Naive B cell (primary cell): ENCODE data around the gene MORN1. TPM values are rescaled to one million over a fixed set of nuclear protein-coding genes. Genes with fewer than 3 reads are reported as not detected.

Experiments
- ATAC-seq, 2 donors: fragments of 150-1000 bp; cut with Tn5 transposase; 2 replicates each; pipeline ENCODE4 v1.10.0; 2021; ENCODE audit warnings: low read depth in 2 of 2, mild to moderate bottlenecking in 2 of 2, moderate library complexity in 2 of 2
- DNase-seq: peaks from one replicate; pipeline ENCODE4 v3.0.0; 2022
- H3K27ac Mint-ChIP-seq, 6 donors: one replicate each; pipeline ENCODE4 v1.8.0; 2020 to 2022; ENCODE audit warnings: mild to moderate bottlenecking in 6 of 6, mixed read lengths in 6 of 6, moderate library complexity in 5 of 6, inconsistent platforms in 2 of 6
- H3K27me3 Mint-ChIP-seq, 3 donors: one replicate each; pipeline ENCODE4 v1.8.0; 2021 to 2022; ENCODE audit warnings: mixed read lengths in 3 of 3, mild to moderate bottlenecking in 1 of 3
- H3K36me3 Mint-ChIP-seq, 2 donors: one replicate each; pipeline ENCODE4 v1.8.0; 2020 to 2022; ENCODE audit warnings: mixed read lengths in 2 of 2, inconsistent platforms in 1 of 2, mild to moderate bottlenecking in 1 of 2
- H3K4me1 Mint-ChIP-seq, 3 donors: one replicate each; pipeline ENCODE4 v1.8.0; 2020 to 2022; ENCODE audit warnings: mixed read lengths in 3 of 3, inconsistent platforms in 1 of 3, mild to moderate bottlenecking in 1 of 3, moderate library complexity in 1 of 3
- H3K4me3 Mint-ChIP-seq, 8 donors: one replicate each; pipeline ENCODE4 v1.8.0; 2020 to 2022; ENCODE audit warnings: mild to moderate bottlenecking in 8 of 8, mixed read lengths in 8 of 8, moderate library complexity in 8 of 8, inconsistent platforms in 2 of 8
- H3K9me3 Mint-ChIP-seq, 7 donors: one replicate each; pipeline ENCODE4 v1.8.0; 2020 to 2022; ENCODE audit warnings: mixed read lengths in 7 of 7, mild to moderate bottlenecking in 5 of 7, inconsistent platforms in 2 of 7, moderate library complexity in 1 of 7
- polyA plus RNA-seq, 6 donors: library from polyadenylated mRNA; unstranded; fragments of 300-500 nt; fragmentation: Illumina TruSeq; gene quantifications; one replicate each; pipeline ENCODE4 v1.2.3, GENCODE V29; 2021; ENCODE audit warnings: low read depth in 6 of 6

The MORN1 gene
- polyA plus RNA-seq, 6 donors from 2014 or later: 0.29 to 7.1 (median 6.1) TPM

DNA sequence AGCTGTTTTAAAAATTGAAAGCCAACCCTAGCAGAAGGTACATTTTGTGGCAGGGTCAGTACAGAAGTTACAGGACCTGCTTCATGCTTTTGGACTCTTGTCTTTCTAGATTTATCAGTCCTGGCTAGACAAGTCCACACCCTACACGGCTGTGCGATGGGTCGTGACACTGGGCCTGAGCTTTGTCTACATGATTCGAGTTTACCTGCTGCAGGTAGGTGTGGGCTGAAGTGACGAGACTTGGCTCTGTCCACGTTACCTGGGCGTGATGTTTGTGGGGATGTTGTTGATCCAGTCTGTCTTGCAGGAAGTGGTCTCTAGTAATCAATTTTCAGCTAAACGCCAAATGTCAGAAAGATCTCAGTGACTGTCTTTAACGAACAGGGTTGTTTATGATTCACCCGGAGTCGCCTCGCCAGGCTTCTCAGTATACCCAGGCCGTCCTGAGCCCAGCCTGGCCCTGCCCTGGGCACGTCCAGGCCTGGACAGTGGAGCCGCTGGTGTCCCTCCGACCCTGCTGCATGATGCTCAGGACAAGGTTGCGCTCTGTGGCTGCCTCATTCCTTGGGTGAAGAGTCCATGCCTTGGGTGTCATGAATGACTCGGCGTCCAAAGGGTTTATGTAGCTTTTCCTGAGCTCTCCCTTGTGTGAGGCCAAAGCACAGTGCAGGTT is 5.8 kb upstream of the MORN1 start:
- DNase-seq (no peak), ATAC-seq (no peak)
- Mint-ChIP-seq H3K4me3 (peak overlapping the region in 1 of 8 donors; percentile 10), H3K9me3 (no peaks in the 10 kb centered on the region), H3K27ac (peak overlapping the region in 2 of 6 donors; percentile 59 to 72), H3K27me3 (no peaks in the 10 kb centered on the region), H3K4me1 (peaks cover 36 to 45% (median 44%) of the 10 kb centered on the region in 3 donors), H3K36me3 (peaks cover 7 to 10% of the 10 kb centered on the region in 2 donors)

DNA sequence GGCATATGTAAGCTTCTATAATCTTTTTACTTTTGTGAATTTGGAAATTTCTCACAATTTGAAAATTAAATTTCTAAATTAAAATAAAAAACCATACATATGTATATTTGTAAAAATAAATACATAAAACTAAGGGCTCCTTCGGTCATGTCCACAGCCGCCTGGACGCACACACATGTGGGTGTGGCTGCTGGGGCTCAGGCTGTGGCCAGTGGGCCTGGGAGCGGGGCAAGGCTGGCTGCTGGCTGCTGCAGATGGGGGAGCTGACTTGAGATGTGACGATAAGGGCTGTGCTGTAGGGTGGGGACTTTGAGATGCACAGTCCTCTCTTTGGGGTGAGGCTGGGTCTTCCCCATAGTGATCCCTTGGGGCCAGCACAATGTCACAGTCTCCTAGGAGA is 5.1 kb upstream of the MORN1 start:
- DNase-seq (no peak), ATAC-seq (no peak)
- no peaks in the 10 kb centered on the region for H3K9me3 Mint-ChIP-seq
- H3K4me1 Mint-ChIP-seq: peaks cover 31 to 43% (median 38%) of the 10 kb centered on the region in 3 donors
- H3K4me3 Mint-ChIP-seq: peak overlapping the region in 1 of 8 donors; percentile 7
- H3K27ac Mint-ChIP-seq: peak overlapping the region in 3 of 6 donors; percentile 9 to 81 (median 72)
- H3K36me3 Mint-ChIP-seq: peaks cover 7 to 10% of the 10 kb centered on the region in 2 donors
- no peaks in the 10 kb centered on the region for H3K27me3 Mint-ChIP-seq

DNA sequence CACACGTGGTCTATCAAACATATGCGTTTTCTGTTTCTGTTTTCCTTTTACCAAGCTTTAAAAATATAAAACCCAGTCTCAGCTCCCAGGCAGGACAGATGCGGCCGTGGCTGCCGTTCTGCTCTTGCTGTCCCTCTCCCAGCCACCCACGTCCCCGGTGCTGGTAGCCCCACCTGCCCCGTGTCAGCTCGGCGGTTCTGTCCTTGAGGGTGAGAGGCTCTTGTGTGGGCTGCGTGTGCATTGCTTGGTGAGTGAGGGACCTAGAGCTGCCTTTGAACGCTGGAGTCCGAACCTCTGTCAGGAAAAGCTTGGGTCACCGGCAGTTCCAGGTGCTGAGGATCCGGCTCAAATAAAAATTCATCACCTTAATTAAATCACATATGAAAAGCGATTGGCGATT is 4.7 kb upstream of the MORN1 start:
- H3K27ac Mint-ChIP-seq: no peak overlapping the region
- peaks cover 7 to 10% of the 10 kb centered on the region in 2 donors for H3K36me3 Mint-ChIP-seq
- DNase-seq: no peak
- peaks cover 30 to 41% (median 36%) of the 10 kb centered on the region in 3 donors for H3K4me1 Mint-ChIP-seq
- H3K27me3 Mint-ChIP-seq: no peaks in the 10 kb centered on the region
- peak overlapping the region in 1 of 8 donors; percentile 64 for H3K4me3 Mint-ChIP-seq
- H3K9me3 Mint-ChIP-seq: no peaks in the 10 kb centered on the region
- ATAC-seq: no peak

DNA sequence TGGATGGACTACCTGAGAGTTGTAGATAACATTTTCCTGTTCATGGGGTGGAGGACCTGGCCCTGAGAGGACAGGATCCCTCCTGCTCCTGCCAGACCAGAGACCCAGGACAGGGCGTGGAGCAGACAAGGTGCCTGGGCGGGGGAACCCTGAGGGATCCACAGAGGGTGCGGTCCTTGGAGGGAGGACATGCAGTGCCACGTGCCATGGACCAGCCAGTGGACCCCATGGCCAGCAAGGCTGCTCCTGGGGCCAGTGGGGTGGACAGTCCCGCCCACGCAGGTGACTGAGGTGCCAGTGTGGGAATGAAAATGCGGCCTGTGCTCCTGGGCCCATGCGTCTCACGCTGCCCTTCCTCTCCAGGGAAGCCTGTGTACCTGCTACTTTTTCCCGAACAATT is 3.9 kb upstream of the MORN1 start:
- DNase-seq (no peak), ATAC-seq (no peak)
- H3K27ac Mint-ChIP-seq: peak overlapping the region in 4 of 6 donors; percentile 24 to 79 (median 68)
- H3K9me3 Mint-ChIP-seq: no peaks in the 10 kb centered on the region
- H3K4me3 Mint-ChIP-seq: peak overlapping the region in 2 of 8 donors; percentile 54 to 64
- H3K36me3 Mint-ChIP-seq: peaks cover 7 to 10% of the 10 kb centered on the region in 2 donors
- no peaks in the 10 kb centered on the region for H3K27me3 Mint-ChIP-seq
- H3K4me1 Mint-ChIP-seq: peaks cover 28 to 45% (median 41%) of the 10 kb centered on the region in 3 donors

DNA sequence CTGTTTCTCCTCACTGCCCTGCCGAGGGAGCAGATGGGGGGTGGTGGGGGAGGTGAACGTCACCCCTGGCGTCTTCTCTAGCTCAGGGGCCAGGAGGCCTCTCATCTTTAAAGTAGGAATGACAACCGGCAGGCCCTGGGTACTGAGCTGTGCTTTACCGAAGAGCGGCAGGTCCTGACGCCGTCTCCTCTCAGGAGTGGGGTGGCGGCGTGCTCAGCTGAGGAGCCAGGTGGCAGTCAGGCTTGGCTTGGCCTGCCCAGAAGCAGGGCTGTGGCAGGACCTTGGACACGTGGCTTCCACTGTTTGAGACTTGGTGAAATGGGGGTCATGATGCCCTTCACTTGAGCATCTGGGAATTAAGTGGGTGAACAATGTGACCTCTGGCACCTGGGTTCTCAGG is 3.4 kb upstream of the MORN1 start:
- DNase-seq (no peak), ATAC-seq (no peak)
- H3K9me3 Mint-ChIP-seq: no peaks in the 10 kb centered on the region
- H3K27me3 Mint-ChIP-seq: no peaks in the 10 kb centered on the region
- peaks cover 33 to 49% (median 46%) of the 10 kb centered on the region in 3 donors for H3K4me1 Mint-ChIP-seq
- peak overlapping the region in 3 of 8 donors; percentile 16 to 91 (median 54) for H3K4me3 Mint-ChIP-seq
- peak overlapping the region in 4 of 6 donors; percentile 24 to 79 (median 68) for H3K27ac Mint-ChIP-seq
- peaks cover 7 to 10% of the 10 kb centered on the region in 2 donors for H3K36me3 Mint-ChIP-seq

DNA sequence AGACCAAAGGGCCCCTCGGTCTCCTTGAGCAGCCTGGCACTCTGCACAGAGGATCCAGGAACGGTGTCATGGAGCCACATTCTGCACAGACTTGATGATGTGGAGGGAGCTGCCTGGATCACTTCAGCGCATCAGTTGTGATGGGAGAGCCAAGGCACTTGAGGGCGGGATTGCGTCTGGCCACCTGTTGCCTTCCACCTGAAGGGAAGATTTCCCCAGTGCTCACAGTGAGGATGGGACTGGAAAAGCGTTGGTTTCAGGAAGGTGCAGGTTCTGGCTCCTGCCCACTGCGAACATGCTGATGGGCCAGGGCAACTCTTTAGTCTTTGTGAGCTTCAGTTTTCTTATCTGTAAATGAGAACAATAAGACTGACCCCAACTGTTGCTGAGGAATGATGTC is 2.9 kb upstream of the MORN1 start:
- H3K4me3 Mint-ChIP-seq: peak overlapping the region in 3 of 8 donors; percentile 49 to 91 (median 69)
- peaks cover 33 to 48% (median 42%) of the 10 kb centered on the region in 3 donors for H3K4me1 Mint-ChIP-seq
- no peaks in the 10 kb centered on the region for H3K27me3 Mint-ChIP-seq
- ATAC-seq: no peak
- no peaks in the 10 kb centered on the region for H3K9me3 Mint-ChIP-seq
- DNase-seq: no peak
- peaks cover 4 to 6% of the 10 kb centered on the region in 2 donors for H3K36me3 Mint-ChIP-seq
- peak overlapping the region in 3 of 6 donors; percentile 63 to 91 (median 69) for H3K27ac Mint-ChIP-seq

DNA sequence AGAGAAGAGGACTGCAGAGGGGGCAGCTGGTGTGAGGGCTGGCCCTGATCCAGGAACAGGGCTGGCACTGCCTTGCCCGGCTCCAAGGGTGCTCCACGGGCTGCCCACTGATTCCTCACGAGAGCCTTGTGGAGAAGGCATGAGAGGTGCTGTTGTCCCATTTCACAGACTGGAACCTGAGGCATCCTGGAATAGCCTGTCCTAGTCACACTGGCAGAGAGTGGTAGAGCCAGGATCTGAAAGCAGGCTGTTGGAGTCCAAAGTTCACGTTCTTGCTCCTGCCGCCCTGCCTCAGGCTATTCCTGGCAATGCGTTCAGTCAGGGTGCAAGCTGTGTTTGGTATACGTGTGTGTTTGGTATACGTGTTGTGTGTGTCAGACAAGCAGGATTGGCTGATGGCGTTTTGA is 2.1 kb upstream of the MORN1 start:
- H3K27me3 Mint-ChIP-seq: no peaks in the 10 kb centered on the region
- peak overlapping the region in 6 of 8 donors; percentile 87 to 94 (median 88) for H3K4me3 Mint-ChIP-seq
- peak overlapping the region; percentile 44 to 88 (median 60) for H3K27ac Mint-ChIP-seq
- peaks cover 0 to 4% of the 10 kb centered on the region in 2 donors for H3K36me3 Mint-ChIP-seq
- peaks cover 33 to 45% (median 40%) of the 10 kb centered on the region in 3 donors for H3K4me1 Mint-ChIP-seq
- H3K9me3 Mint-ChIP-seq: no peaks in the 10 kb centered on the region
- ATAC-seq: no peak
- DNase-seq: no peak

DNA sequence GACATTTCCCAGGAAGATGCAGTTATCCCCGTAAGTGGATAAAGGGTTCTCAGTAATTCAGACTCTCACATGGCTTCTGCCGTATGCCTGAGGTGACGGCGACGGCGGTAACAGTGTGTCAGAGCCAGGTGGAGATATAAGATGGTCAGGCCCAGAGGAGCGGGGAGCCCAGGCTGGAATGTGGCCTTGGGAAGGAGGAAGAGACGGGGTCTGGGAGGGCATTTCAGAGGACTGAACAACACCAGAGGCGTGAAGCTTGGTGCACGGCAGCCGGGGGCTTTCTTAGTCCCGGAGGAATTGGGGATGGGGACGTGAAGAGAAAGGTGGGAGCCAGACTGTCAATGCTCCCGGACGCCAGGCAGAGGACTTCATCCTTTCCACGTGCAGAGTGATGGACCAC is 1.3 kb upstream of the MORN1 start:
- DNase-seq (no peak), ATAC-seq (no peak)
- H3K4me1 Mint-ChIP-seq: peaks cover 33 to 45% (median 40%) of the 10 kb centered on the region in 3 donors
- peak overlapping the region in 5 of 6 donors; percentile 24 to 91 (median 83) for H3K27ac Mint-ChIP-seq
- no peaks in the 10 kb centered on the region for H3K9me3 Mint-ChIP-seq
- peak overlapping the region; percentile 73 to 94 (median 88) for H3K4me3 Mint-ChIP-seq
- no peaks in the 10 kb centered on the region for H3K27me3 Mint-ChIP-seq
- H3K36me3 Mint-ChIP-seq: peaks cover 0 to 4% of the 10 kb centered on the region in 2 donors

DNA sequence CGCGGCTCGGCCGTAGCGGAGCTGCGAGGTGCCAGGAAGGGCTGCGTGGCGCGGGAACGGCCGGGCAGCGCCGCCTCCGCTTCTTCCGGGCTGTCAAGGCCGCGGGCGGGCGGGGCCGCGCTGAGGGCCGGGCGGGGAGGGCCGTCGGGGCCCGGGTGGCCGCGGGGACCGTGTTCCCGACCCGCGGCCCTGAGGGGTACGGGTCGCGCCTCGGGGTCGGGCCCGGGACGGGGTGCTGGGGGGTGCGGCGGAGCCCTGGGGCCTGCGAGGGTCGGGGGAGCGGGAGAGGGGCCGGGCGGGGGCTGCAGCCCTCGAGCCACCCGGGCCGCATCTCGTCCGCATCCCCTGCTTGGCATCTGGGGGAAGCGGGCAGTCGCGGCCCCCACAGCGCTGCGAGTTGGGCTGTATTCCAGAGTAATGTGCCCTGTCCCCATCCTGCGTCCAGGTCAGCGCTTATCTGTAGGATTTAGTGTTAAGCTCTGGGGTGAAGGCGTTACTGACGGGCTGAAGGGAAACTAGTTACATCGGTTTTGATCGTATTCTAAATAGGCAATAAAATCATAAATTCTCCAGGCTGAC is 666 bp upstream of the MORN1 start:
- H3K27ac Mint-ChIP-seq: peak overlapping the region in 4 of 6 donors; percentile 69 to 91 (median 81)
- peak overlapping the region; percentile 88 to 95 (median 90) for H3K4me3 Mint-ChIP-seq
- peak; percentile 4 to 5 for ATAC-seq
- peaks cover 0 to 2% of the 10 kb centered on the region in 2 donors for H3K36me3 Mint-ChIP-seq
- DNase-seq: no peak
- H3K4me1 Mint-ChIP-seq: peaks cover 33 to 43% (median 40%) of the 10 kb centered on the region in 3 donors
- H3K9me3 Mint-ChIP-seq: no peaks in the 10 kb centered on the region
- no peaks in the 10 kb centered on the region for H3K27me3 Mint-ChIP-seq

DNA sequence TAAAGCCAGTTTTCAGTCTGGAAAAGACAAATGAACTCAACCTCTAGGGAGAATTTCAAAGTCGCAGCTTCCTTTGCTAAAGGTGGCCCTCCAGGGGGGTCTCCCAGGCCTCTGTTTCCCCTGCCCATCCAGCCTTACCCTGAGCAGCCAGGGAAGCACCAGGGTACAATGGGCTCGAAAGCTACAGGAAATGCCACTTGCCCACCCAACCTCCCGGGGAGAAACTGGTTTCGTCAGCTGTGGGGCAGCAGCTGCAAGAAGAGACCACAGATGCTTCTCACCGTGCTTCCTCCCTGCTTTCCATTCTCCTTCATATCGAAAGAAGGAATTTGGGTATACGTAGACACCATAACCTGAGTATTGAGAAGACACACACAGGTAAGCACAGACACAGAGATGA is 1.7 kb downstream of the MORN1 start:
- ATAC-seq (no peak), DNase-seq (no peak)
- Mint-ChIP-seq H3K27ac (peak overlapping the region in 2 of 6 donors; percentile 57 to 69), H3K9me3 (no peaks in the 10 kb centered on the region), H3K4me3 (peak overlapping the region in 7 of 8 donors; percentile 74 to 91 (median 88)), H3K27me3 (no peaks in the 10 kb centered on the region), H3K4me1 (peaks cover 29 to 34% (median 32%) of the 10 kb centered on the region in 3 donors), H3K36me3 (no peaks in the 10 kb centered on the region)

DNA sequence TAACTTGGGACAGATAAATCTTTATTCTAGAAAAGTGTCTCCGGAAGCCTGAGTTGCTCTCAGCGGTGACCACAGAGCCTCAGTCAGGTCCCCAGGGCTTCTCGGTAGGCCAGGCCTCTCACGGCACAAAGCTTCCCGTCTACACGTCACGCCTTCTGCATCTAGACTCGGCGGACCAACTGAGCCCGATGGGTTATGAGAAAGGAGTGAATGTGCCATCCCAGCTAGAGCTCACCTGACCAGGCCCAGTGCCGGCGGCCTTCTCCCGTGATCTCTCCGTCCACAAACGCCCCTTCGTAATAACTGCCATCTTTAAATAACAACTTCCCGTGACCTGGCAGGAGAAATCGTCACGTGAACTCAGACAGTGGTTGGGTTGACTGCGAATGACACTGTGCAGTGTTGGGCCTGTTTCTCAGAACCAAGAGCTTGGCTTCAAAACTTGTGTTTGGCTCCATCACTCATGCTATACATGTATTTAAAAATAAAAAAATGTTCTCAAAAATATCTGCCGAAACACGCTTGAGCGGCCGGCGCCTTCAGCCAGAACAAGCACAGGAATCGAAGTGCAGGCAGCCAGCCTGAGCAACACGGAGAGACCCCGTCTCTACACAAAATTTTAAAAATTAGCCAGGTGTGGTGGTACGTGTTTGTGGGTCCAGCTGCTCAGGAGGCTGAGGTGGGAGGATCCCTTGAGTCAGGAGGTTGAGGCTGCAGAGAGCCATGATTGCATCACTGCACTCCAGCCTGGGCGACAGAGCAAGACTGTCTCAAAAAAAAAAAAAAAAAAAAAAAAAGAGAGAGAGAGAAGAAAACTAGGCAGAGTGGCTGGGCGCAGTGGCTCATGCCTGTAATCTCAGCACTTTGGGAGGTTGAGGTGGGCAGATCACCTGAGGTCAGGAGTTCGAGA is 3.1 kb downstream of the MORN1 start:
- H3K4me3 Mint-ChIP-seq: peak overlapping the region in 4 of 8 donors; percentile 32 to 52 (median 40)
- ATAC-seq (no peak), DNase-seq (no peak)
- H3K27ac Mint-ChIP-seq: peak overlapping the region in 5 of 6 donors; percentile 33 to 78 (median 66)
- no peaks in the 10 kb centered on the region for H3K27me3 Mint-ChIP-seq
- H3K36me3 Mint-ChIP-seq: no peaks in the 10 kb centered on the region
- no peaks in the 10 kb centered on the region for H3K9me3 Mint-ChIP-seq
- peaks cover 20 to 24% (median 23%) of the 10 kb centered on the region in 3 donors for H3K4me1 Mint-ChIP-seq

DNA sequence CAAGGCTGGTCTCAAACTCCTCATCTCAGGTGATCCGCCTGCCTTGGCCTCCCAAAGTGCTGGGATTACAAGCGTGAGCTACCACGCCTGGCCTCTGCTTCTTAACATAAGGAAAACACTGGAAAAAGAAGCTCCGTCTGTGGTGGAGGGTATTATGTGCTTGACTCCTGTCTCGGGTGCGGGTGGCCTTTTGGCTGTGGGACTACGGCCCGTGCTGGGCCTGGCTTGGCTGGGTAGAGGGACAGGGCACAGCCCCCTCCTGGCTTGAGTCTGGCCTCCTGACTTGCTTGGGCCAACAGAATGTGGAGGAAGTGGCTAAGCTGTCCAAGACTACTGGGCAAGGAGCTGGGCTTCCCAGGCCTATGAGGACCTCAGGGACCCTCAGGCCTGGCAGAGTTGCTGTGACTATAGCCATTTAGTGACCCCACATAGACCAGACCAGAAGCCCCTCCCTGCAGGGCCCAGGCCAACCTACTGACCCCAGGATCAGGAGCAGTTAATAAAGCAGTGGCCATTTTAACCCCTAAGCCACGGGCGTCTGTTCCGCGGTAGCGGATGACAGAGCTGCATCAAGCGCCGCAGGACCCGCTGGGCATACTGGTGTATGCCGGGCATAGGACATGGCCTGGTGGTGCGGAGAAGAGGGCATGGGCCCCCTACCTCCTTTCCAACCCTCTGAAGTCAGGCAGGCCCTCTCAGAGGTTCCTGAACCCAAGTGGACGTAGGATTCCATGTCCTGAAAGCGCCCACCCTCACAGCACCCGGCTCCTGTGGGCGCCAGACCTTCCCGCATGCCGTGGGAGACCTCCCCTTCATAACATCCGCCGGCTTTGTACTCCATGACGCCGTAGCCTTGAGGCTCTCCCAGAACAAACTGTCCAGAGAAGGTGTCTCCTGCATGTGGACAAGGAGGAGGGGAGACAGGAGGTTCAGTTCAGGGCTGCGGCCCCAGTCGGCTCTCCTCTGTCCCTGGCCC is 4.4 kb downstream of the MORN1 start:
- peak overlapping the region in 1 of 6 donors; percentile 69 for H3K27ac Mint-ChIP-seq

More for the DNA sequence above, 4.4 kb downstream of the MORN1 start:
- H3K36me3 Mint-ChIP-seq: no peaks in the 10 kb centered on the region
- no peaks in the 10 kb centered on the region for H3K27me3 Mint-ChIP-seq
- H3K4me1 Mint-ChIP-seq: peaks cover 10 to 13% (median 12%) of the 10 kb centered on the region in 3 donors
- ATAC-seq (no peak), DNase-seq (no peak)
- H3K9me3 Mint-ChIP-seq: no peaks in the 10 kb centered on the region
- H3K4me3 Mint-ChIP-seq: peak overlapping the region in 2 of 8 donors; percentile 20 to 44
